ENCODE data around the gene CLTA. TPM values are rescaled to one million over a fixed set of nuclear protein-coding genes. Genes with fewer than 3 reads are reported as not detected.

CLTA gene
- total RNA-seq, 1 experiment from 2014 or later, result 195 TPM

DNA sequence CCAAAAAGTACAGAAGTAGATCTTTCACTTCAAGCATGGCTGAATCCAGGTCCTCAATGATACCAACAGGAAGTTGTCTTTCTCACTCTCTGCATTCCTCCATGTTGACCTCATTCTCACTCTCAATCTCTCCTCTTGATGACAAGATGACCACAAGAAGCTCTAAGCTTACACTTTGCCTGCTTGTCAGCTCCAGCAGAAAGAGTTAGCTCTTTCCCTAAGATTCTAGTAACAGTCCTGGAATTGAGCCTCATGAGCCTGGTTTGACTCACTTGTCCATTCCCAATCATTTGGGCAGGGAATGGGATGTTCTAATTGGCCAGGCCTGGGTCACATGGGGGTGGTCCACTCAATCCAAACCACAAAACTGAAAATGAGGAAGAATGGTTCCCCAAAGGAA is 3.3 kb upstream of the CLTA start:
- Histone ChIP-seq H3K9me3 (ENCODE audit: control insufficient read depth, low read depth, low read length) (no peaks in the 10 kb centered on the region), H4K8ac (replicated peaks; ENCODE audit: insufficient read length, low read depth, low read length) (no peak overlapping the region), H2BK15ac (ENCODE audit: low read depth, low read length) (no peak overlapping the region), H3T11ph (ENCODE audit: low read length) (no peak overlapping the region), H2AFZ (ENCODE audit: low read length) (no peak overlapping the region), H2AK5ac (ENCODE audit: insufficient read length, low read length) (no peak overlapping the region), H3K23me2 (ENCODE audit: insufficient read length, low read depth, low read length, poor library complexity, severe bottlenecking) (peaks cover 10% of the 10 kb centered on the region), H3K4ac (ENCODE audit: low read depth, low read length) (no peak overlapping the region), H2BK120ac (ENCODE audit: low read depth, low read length, poor library complexity, severe bottlenecking) (no peak overlapping the region), H4K20me1 (ENCODE audit: control insufficient read depth, insufficient read depth, insufficient read length) (no peaks in the 10 kb centered on the region), H3K79me1 (ENCODE audit: insufficient read depth, low read depth, low read length, poor library complexity, severe bottlenecking) (peaks cover 3% of the 10 kb centered on the region), H4K91ac (ENCODE audit: insufficient read length, low read depth, low read length) (no peak overlapping the region), H3K18ac (ENCODE audit: insufficient read length, low read depth, low read length) (no peak overlapping the region), H3K9ac (ENCODE audit: extremely low read depth, insufficient read length, low read length) (no peak overlapping the region), H3K23ac (ENCODE audit: insufficient read length, low read depth, low read length) (no peak overlapping the region), H4K5ac (ENCODE audit: insufficient read length, low read depth, low read length) (no peak overlapping the region), H3K4me2 (ENCODE audit: insufficient read depth, insufficient read length, low read length) (no peak overlapping the region), H3K14ac (ENCODE audit: insufficient read depth, low read length) (no peak overlapping the region), H3K56ac (ENCODE audit: insufficient read length, low read depth, low read length) (no peak overlapping the region), H2BK12ac (ENCODE audit: insufficient read length, low read depth, low read length) (no peak overlapping the region), H3K27ac (ENCODE audit: insufficient read length, low read depth, low read length) (no peak overlapping the region), H2BK20ac (ENCODE audit: low read depth, low read length, poor library complexity, severe bottlenecking) (no peak overlapping the region), H3K27me3 (ENCODE audit: insufficient read depth, low read length) (no peaks in the 10 kb centered on the region), H3K79me2 (ENCODE audit: insufficient read depth, low read length) (peaks cover 13% of the 10 kb centered on the region; the same call in 1 of the 2 replicates), H2BK5ac (ENCODE audit: insufficient read length, low read length) (no peak overlapping the region), H3K4me1 (ENCODE audit: insufficient read depth, low read length) (0 out of 2 replicates have a peak, but pooled peaks cover 4% of the 10 kb centered on the region)
- Mint-ChIP-seq H3K27ac (no peak overlapping the region), H3K4me1 (peaks cover 13 to 17% of the 10 kb centered on the region in 2 experiments), H3K36me3 (ENCODE audit: insufficient read depth in 1 of 3, low read depth in 3 of 3) (no peaks in the 10 kb centered on the region; a peak in 1 of 7 replicates), H3K27me3 (ENCODE audit: low read depth) (peaks cover 10% of the 10 kb centered on the region), H3K4me3 (no peak overlapping the region), H3K9me3 (peaks cover under 1 to 3% of the 10 kb centered on the region in 2 experiments; a peak in 3 of 5 replicates)
- TF ChIP-seq, protein P1, sequence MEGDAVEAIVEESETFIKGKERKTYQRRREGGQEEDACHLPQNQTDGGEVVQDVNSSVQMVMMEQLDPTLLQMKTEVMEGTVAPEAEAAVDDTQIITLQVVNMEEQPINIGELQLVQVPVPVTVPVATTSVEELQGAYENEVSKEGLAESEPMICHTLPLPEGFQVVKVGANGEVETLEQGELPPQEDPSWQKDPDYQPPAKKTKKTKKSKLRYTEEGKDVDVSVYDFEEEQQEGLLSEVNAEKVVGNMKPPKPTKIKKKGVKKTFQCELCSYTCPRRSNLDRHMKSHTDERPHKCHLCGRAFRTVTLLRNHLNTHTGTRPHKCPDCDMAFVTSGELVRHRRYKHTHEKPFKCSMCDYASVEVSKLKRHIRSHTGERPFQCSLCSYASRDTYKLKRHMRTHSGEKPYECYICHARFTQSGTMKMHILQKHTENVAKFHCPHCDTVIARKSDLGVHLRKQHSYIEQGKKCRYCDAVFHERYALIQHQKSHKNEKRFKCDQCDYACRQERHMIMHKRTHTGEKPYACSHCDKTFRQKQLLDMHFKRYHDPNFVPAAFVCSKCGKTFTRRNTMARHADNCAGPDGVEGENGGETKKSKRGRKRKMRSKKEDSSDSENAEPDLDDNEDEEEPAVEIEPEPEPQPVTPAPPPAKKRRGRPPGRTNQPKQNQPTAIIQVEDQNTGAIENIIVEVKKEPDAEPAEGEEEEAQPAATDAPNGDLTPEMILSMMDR (conservative IDR thresholded peaks at IDR 0.05), result no peak
- no peak for DNase-seq

All from H9 (cell line).